ENCODE results near the gene CCDC149.

GRCh38 chr4:24853142-24853541, 59.7 kb downstream of the CCDC149 start:
- TF ChIP-seq CTCF (IDR thresholded peaks at IDR 0.05; ENCODE audit: low read length) (no peak), EZH2 (optimal IDR thresholded peaks at IDR 0.05; ENCODE audit: low read depth, low read length) (no peak), EZH2phosphoT487 (IDR thresholded peaks at IDR 0.05; ENCODE audit: low read length) (no peak)
